Left lung (tissue), 10 donors: ENCODE measurements around the gene COL15A1. TPM values are rescaled to one million over a fixed set of nuclear protein-coding genes. Genes with fewer than 3 reads are reported as not detected.

Source experiments
- ATAC-seq: fragments of 200-7000 bp; cut with Tn5 transposase; one replicate; pipeline ENCODE4 v1.9.1; 2020; ENCODE audit warnings: moderate library complexity
- DNase-seq, 4 donors: peaks; one replicate each; pipeline ENCODE4 v3.0.0-alpha.2; 2013 to 2020
- H3K27ac ChIP-seq, 2 donors: fragments of 200-600 bp; sonication (generic) in 1 of 2; one replicate each; pipeline versions ENCODE4 v1.5.0 to v1.8.0; 2020 to 2021
- H3K27me3 ChIP-seq, 2 donors: fragments of 200-600 bp; sonication (generic) in 1 of 2; one replicate each; pipeline versions ENCODE4 v1.5.0 to v1.8.0; 2020 to 2021
- H3K36me3 ChIP-seq, 2 donors: fragments of 200-600 bp; sonication (generic) in 1 of 2; one replicate each; pipeline versions ENCODE4 v1.5.0 to v1.8.0; 2020 to 2021
- H3K4me1 ChIP-seq, 2 donors: fragments of 200-600 bp; one replicate each; pipeline ENCODE4 v1.8.0; 2021
- H3K4me3 ChIP-seq, 2 donors: fragments of 200-600 bp; sonication (generic) in 1 of 2; one replicate each; pipeline versions ENCODE4 v1.5.0 to v1.8.0; 2020 to 2021; ENCODE audit warnings: mild to moderate bottlenecking in 1 of 2
- H3K9me3 ChIP-seq, 2 donors: fragments of 200-600 bp; sonication (generic) in 1 of 2; one replicate each; pipeline versions ENCODE4 v1.5.0 to v1.8.0; 2020 to 2021
- intact Hi-C, 2 donors: fragments of 100-400 bp; cut with DNase I; formaldehyde crosslinking; loops; one replicate each; pipeline versions ENCODE4 v1.11.2 to v1.14.2; 2022
- polyA plus RNA-seq, 6 donors: library from polyadenylated mRNA; unstranded; fragments of 120-200 nt; gene quantifications; one replicate each; pipeline ENCODE4 v1.2.1, GENCODE V29; 2013; ENCODE audit not compliant: insufficient read length in 6 of 6
- total RNA-seq, 2 donors: library from RNA; stranded (reverse); fragmentation: NEBNext Ultra II Directional; extraction: Animal tissue kit (Norgen Biotek cat#: 25700); gene quantifications; one replicate each; pipeline ENCODE4 v1.2.1, GENCODE V29; 2021
- TF ChIP-seq, protein P1 (sequence below), 2 donors: fragments of 200-600 bp; sonication (generic) in 1 of 2; IDR thresholded peaks; one replicate each; pipeline versions ENCODE4 v1.5.0 to v1.8.0; 2021; ENCODE audit warnings: antibody characterized with exemption in 2 of 2
- donor health status: DM: no; HTN: yes; CAD: no.
- donor health status: DM: no; HTN: no; CAD: no.

The COL15A1 gene
- total and polyA plus RNA-seq, 8 donors = 2.4 to 58.4 (median 7.4) TPM

GRCh38 chr9:98974106-98974505 lies 30.4 kb downstream of the COL15A1 start:
- ATAC-seq = no peak
- DNase-seq = no peak
- H3K27ac ChIP-seq = no peak overlapping the region
- H3K9me3 ChIP-seq = no peaks in the 10 kb centered on the region
- no peaks in the 10 kb centered on the region for H3K36me3 ChIP-seq
- H3K4me1 ChIP-seq = peaks cover 6 to 11% of the 10 kb centered on the region in 2 donors
- intact Hi-C loops = no loop called here
- peaks cover 0 to 15% of the 10 kb centered on the region in 2 donors for H3K27me3 ChIP-seq
- H3K4me3 ChIP-seq = no peak overlapping the region
- TF ChIP-seq, protein P1, sequence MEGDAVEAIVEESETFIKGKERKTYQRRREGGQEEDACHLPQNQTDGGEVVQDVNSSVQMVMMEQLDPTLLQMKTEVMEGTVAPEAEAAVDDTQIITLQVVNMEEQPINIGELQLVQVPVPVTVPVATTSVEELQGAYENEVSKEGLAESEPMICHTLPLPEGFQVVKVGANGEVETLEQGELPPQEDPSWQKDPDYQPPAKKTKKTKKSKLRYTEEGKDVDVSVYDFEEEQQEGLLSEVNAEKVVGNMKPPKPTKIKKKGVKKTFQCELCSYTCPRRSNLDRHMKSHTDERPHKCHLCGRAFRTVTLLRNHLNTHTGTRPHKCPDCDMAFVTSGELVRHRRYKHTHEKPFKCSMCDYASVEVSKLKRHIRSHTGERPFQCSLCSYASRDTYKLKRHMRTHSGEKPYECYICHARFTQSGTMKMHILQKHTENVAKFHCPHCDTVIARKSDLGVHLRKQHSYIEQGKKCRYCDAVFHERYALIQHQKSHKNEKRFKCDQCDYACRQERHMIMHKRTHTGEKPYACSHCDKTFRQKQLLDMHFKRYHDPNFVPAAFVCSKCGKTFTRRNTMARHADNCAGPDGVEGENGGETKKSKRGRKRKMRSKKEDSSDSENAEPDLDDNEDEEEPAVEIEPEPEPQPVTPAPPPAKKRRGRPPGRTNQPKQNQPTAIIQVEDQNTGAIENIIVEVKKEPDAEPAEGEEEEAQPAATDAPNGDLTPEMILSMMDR (IDR thresholded peaks at IDR 0.05) = no peak

DNA sequence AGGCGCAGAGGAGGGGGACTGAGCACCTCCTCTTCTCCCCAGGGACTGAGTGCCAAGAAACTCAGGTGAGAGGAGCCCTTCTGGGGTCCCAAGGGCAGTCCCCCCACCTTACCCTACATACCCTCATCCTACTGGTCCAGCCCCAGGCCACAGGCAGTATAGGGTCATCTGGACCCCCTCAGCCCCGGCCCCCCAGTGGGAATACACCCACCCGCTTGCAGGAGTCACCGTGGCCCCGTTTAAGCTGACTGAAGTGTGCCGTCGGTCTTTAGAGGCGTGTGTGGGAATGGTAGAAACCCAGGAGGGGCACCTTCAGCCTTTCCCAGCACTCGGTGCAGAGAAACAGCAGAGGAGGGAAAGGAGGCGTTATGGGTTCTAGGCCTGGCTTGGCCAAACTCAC lies 30.8 kb downstream of the COL15A1 start:
- intact Hi-C loops = no loop called here
- Histone ChIP-seq H3K27me3 (peaks cover 0 to 15% of the 10 kb centered on the region in 2 donors), H3K4me1 (peaks cover 6 to 11% of the 10 kb centered on the region in 2 donors), H3K36me3 (no peaks in the 10 kb centered on the region), H3K27ac (no peak overlapping the region), H3K9me3 (no peaks in the 10 kb centered on the region), H3K4me3 (no peak overlapping the region)
- DNase-seq (no peak), ATAC-seq (no peak)
- TF ChIP-seq, protein P1 (IDR thresholded peaks at IDR 0.05) = no peak

DNA sequence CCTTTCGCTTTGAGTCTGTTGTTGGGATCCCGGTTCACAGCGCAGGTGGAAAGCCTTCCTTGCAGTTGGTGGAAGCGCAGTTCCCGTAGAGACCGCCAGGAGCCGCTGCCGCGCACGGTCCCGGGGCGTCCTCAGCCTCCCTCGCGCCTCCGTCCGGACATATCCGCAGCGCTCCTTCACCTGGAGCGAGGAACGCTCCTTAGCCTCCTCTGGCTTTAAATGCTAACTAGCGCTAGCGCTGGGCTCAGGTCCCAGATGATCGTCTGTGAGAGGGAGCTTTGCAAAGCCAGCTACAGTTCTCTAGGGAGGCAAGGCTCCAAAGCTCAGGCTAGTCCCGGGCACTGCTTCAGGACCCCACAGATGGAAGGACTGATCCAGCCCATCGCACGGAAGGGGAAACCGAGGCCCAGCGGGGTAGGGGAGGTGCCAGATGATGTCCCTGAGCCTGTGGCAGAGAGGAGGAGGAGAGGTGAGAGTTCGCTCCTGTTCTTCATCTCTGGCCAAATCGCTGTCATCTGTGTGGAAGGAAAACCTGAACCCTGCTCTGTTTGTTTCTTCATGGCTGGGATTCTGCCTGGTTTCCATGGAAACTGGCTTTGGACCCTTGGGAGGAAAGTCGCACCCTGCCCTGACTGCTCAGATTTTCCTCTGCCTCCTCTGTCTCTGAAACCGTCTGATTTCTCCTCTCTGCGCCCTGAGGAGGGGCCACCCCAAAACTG lies 31.4 kb downstream of the COL15A1 start:
- no peaks in the 10 kb centered on the region for H3K36me3 ChIP-seq
- H3K4me3 ChIP-seq = no peak overlapping the region
- H3K27ac ChIP-seq = peak overlapping the region in 1 of 2 donors; percentile 36
- TF ChIP-seq, protein P1 (IDR thresholded peaks at IDR 0.05) = peak; percentile 99
- H3K4me1 ChIP-seq = peaks cover 6 to 11% of the 10 kb centered on the region in 2 donors
- intact Hi-C loops = no loop called here
- H3K9me3 ChIP-seq = no peaks in the 10 kb centered on the region
- peaks cover 0 to 15% of the 10 kb centered on the region in 2 donors for H3K27me3 ChIP-seq
- DNase-seq (peak; percentile 63 to 98 (median 84)), ATAC-seq (peak; percentile 96)

GRCh38 chr9:98975838-98976237 lies 32.1 kb downstream of the COL15A1 start:
- H3K4me1 ChIP-seq = peaks cover 6 to 11% of the 10 kb centered on the region in 2 donors
- H3K9me3 ChIP-seq = no peaks in the 10 kb centered on the region
- no peak overlapping the region for H3K27ac ChIP-seq
- peaks cover 0 to 15% of the 10 kb centered on the region in 2 donors for H3K27me3 ChIP-seq
- no peak for DNase-seq
- H3K36me3 ChIP-seq = no peaks in the 10 kb centered on the region
- TF ChIP-seq, protein P1 (IDR thresholded peaks at IDR 0.05) = no peak
- no peak overlapping the region for H3K4me3 ChIP-seq
- intact Hi-C loops = no loop called here
- ATAC-seq = no peak

DNA sequence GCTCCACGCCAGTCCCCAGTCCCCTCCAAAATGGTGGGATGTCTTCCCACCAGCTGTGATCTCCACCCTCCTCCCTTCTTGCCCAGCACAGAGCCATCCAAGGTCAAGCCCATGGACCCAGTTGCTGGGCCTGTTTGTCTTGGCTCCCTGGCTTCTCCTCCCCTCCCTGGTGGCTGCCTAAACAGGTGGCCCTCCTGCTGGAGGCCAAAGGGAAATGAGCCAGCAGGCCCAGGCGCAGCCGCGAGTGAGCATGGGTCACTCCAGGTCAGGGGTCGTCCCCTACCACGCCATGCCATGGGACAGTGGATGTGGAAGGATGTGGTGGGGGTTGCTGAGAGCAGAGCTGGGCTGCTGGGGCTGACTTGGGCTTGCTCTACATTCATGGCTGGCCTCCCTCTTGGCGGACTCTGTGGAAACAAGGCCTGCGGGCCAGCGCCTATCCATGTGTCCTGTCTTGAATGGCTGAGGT lies 33.6 kb downstream of the COL15A1 start:
- Histone ChIP-seq H3K4me3 (no peak overlapping the region), H3K4me1 (peaks cover 6 to 11% of the 10 kb centered on the region in 2 donors), H3K9me3 (no peaks in the 10 kb centered on the region), H3K27ac (no peak overlapping the region), H3K36me3 (no peaks in the 10 kb centered on the region), H3K27me3 (peaks cover 0 to 15% of the 10 kb centered on the region in 2 donors)
- TF ChIP-seq, protein P1 (IDR thresholded peaks at IDR 0.05) = no peak
- ATAC-seq (no peak), DNase-seq (no peak)
- intact Hi-C loops = no loop called here
